ENCODE measurements around the gene MAGI2.

- no peak for TF ChIP-seq EZH2 (IDR thresholded peaks at IDR 0.05; ENCODE audit: insufficient read depth, poor library complexity, severe bottlenecking)
- TF ChIP-seq EZH2phosphoT487 (IDR thresholded peaks at IDR 0.05; ENCODE audit: insufficient read depth, low read depth), result no peak
Measured at GRCh38 chr7:78261739-78262138, 1191.7 kb downstream of the MAGI2 start.
